CD14-positive monocyte (primary cell): Measurements from ENCODE around the gene MYRF. TPM values are rescaled to one million over a fixed set of nuclear protein-coding genes. Genes with fewer than 3 reads are reported as not detected.

Experiments used
- DNase-seq, 3 donors: peaks; one replicate each; pipeline ENCODE4 v3.0.0-alpha.2; 2011 to 2022
- H2AFZ ChIP-seq: 2 replicates; pipeline ENCODE4 v1.6.0; 2012; ENCODE audit warnings: mild to moderate bottlenecking, low read depth, low read length, inconsistent platforms; ENCODE audit not compliant: insufficient read depth, poor library complexity, severe bottlenecking
- H3K27ac ChIP-seq, 2 donors: 1 replicate in 1 of 2; 2 replicates in 1 of 2; pipeline ENCODE4 v1.5.1; 2012 to 2013; ENCODE audit warnings: low read length in 2 of 2, control low read depth in 1 of 2, inconsistent platforms in 1 of 2, low read depth in 1 of 2, mild to moderate bottlenecking in 1 of 2
- H3K27me3 ChIP-seq, 2 donors: one replicate each; pipeline versions ENCODE4 v1.6.0 to v1.6.1; 2011 to 2013; ENCODE audit warnings: low read length in 2 of 2; ENCODE audit not compliant: control insufficient read depth in 2 of 2, insufficient read depth in 2 of 2
- H3K36me3 ChIP-seq, 2 donors: replicated peaks in 1 of 2; 1 replicate in 1 of 2; 2 replicates in 1 of 2; pipeline versions ENCODE4 v1.5.1 to v1.6.1; 2012 to 2013; ENCODE audit warnings: low read length in 2 of 2, control low read depth in 1 of 2, inconsistent platforms in 1 of 2, mild to moderate bottlenecking in 1 of 2; ENCODE audit not compliant: insufficient read depth in 2 of 2, control insufficient read depth in 1 of 2
- H3K4me1 ChIP-seq, 2 donors: 1 replicate in 1 of 2; 2 replicates in 1 of 2; pipeline versions ENCODE4 v1.5.1 to v1.6.1; 2012 to 2013; ENCODE audit warnings: low read length in 2 of 2, control low read depth in 1 of 2, inconsistent platforms in 1 of 2, mild to moderate bottlenecking in 1 of 2, moderate library complexity in 1 of 2; ENCODE audit not compliant: insufficient read depth in 2 of 2, control insufficient read depth in 1 of 2
- H3K4me2 ChIP-seq: replicated peaks from 2 replicates; pipeline ENCODE3; 2012; ENCODE audit warnings: low read length, moderate library complexity, mild to moderate bottlenecking; ENCODE audit not compliant: poor library complexity, severe bottlenecking; ENCODE audit errors: extremely low read depth
- H3K4me3 ChIP-seq, 3 experiments: fragments of 200-600 bp in 1 of 3; sonication (generic) in 1 of 3; replicated peaks in 1 of 3; 1 replicate in 2 of 3; 2 replicates in 1 of 3; pipeline ENCODE4 v1.5.1; 2011 to 2013; ENCODE audit warnings: low read length in 3 of 3, mild to moderate bottlenecking in 3 of 3, control low read depth in 2 of 3, low read depth in 2 of 3, inconsistent platforms in 1 of 3, moderate library complexity in 1 of 3
- H3K79me2 ChIP-seq: 2 replicates; pipeline ENCODE4 v1.6.0; 2012; ENCODE audit warnings: mild to moderate bottlenecking, control low read depth, inconsistent platforms, low read length, moderate library complexity; ENCODE audit not compliant: insufficient read depth
- H3K9ac ChIP-seq: 2 replicates; pipeline ENCODE4 v1.6.0; 2017; ENCODE audit warnings: low read length, mild to moderate bottlenecking; ENCODE audit not compliant: insufficient read depth, poor library complexity, severe bottlenecking
- H3K9me3 ChIP-seq, 2 donors: replicated peaks in 1 of 2; 1 replicate in 1 of 2; 2 replicates in 1 of 2; pipeline versions ENCODE4 v1.5.1 to v1.6.1; 2012 to 2013; ENCODE audit warnings: low read length in 2 of 2, control low read depth in 1 of 2; ENCODE audit not compliant: control insufficient read depth in 1 of 2, insufficient read depth in 1 of 2
- H4K20me1 ChIP-seq: 2 replicates; pipeline ENCODE4 v1.6.0; 2012; ENCODE audit warnings: mild to moderate bottlenecking, low read length, control low read depth, moderate library complexity; ENCODE audit not compliant: insufficient read depth
- H3K27ac Mint-ChIP-seq, 7 donors: one replicate each; pipeline ENCODE4 v1.8.0; 2020; ENCODE audit warnings: mild to moderate bottlenecking in 7 of 7, mixed read lengths in 7 of 7, moderate library complexity in 6 of 7, inconsistent platforms in 2 of 7
- H3K27me3 Mint-ChIP-seq, 3 donors: one replicate each; pipeline ENCODE4 v1.8.0; 2021 to 2022; ENCODE audit warnings: low read depth in 3 of 3, mild to moderate bottlenecking in 3 of 3, mixed read lengths in 3 of 3, moderate library complexity in 3 of 3, inconsistent platforms in 1 of 3
- H3K36me3 Mint-ChIP-seq, 2 donors: one replicate each; pipeline ENCODE4 v1.8.0; 2020; ENCODE audit warnings: mixed read lengths in 2 of 2, inconsistent platforms in 1 of 2, mild to moderate bottlenecking in 1 of 2
- H3K4me1 Mint-ChIP-seq: one replicate; pipeline ENCODE4 v1.8.0; 2020; ENCODE audit warnings: mild to moderate bottlenecking, mixed read lengths
- H3K4me3 Mint-ChIP-seq, 2 donors: one replicate each; pipeline ENCODE4 v1.8.0; 2020; ENCODE audit warnings: mild to moderate bottlenecking in 2 of 2, mixed read lengths in 2 of 2, moderate library complexity in 1 of 2
- H3K9me3 Mint-ChIP-seq, 7 donors: one replicate each; pipeline ENCODE4 v1.8.0; 2020 to 2022; ENCODE audit warnings: mixed read lengths in 7 of 7, mild to moderate bottlenecking in 6 of 7, moderate library complexity in 6 of 7, inconsistent platforms in 2 of 7
- CTCF ChIP-seq: fragments of 200-600 bp; IDR thresholded peaks from one replicate; pipeline ENCODE4 v1.8.0; 2022; ENCODE audit warnings: antibody characterized with exemption, mild to moderate bottlenecking
- WGBS: methylation state at CpG from one replicate; pipeline ENCODE4 v1.1.5; 2013; ENCODE audit warnings: missing lambda C conversion rate; ENCODE audit not compliant: insufficient coverage; 5-methylcytosine and 5-hydroxymethylcytosine counted together
- intact Hi-C, 2 donors: fragments of 100-400 bp; cut with micrococcal nuclease; formaldehyde crosslinking; loops; one replicate each; pipeline versions ENCODE4 v1.15.0 to v1.15.1; 2023
- polyA plus RNA-seq, 3 donors: library from polyadenylated mRNA; depleted of rRNA in 1 of 3; unstranded in 2 of 3; stranded (reverse) in 1 of 3; fragments of 300-500 nt in 2 of 3; fragments of >200 nt in 1 of 3; fragmentation: Illumina TruSeq in 2 of 3; gene quantifications; 1 replicate in 2 of 3; 2 replicates in 1 of 3; pipeline ENCODE4 v1.2.3, GENCODE V29; 2012 to 2021

Gene MYRF
- polyA plus RNA-seq, 3 donors: 0.18 to 0.19 TPM; not detected in 1

DNA sequence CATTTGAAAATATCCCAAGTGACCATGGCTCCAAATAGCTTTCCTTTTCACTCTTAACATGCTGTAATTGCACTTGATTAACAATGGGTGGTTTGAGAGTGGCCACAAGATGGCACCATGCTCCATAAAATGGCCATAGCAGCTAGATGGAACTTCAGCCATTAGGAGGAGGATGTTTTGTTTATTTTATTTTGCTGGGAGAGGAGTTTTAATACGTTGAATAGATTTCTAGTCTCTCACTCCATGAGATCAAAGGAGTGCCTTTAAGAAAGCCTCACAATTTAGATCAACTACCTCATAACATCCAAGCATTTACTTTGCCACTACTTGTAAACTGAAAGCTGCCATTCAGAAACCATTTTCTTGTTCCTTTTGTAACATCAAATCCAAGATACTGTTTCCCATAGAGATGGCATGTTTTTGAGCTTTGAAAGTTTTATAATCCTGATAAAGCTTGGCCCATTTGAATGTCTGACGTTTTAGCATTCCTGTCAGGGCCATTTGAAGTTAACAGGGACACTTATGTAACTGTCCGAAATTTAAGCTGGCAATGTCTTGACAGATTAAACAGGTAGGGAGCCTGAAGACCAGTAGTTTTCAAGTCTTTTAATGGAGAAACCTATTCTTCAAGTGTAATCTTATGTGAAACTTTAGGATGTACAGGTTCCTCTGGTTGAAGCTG, 45.0 kb downstream of the MYRF start:
- intact Hi-C loops: loop anchor here (2.0 to 5.0 kb wide), 5 partner anchors 35 to 310 kb away; partner anchors contain the start of gene FADS3 (in 1 of the 2)
- Mint-ChIP-seq H3K4me3 (no peak overlapping the region), H3K27me3 (no peaks in the 10 kb centered on the region), H3K36me3 (peaks cover 18 to 35% of the 10 kb centered on the region in 2 donors), H3K9me3 (peaks cover 0 to 3% (median 0%) of the 10 kb centered on the region in 7 donors), H3K27ac (peak overlapping the region in 3 of 7 donors; percentile 35 to 81 (median 62)), H3K4me1 (peaks cover 21% of the 10 kb centered on the region)
- TF ChIP-seq CTCF: peak; percentile 79
- no peak overlapping the region for H3K4me3 ChIP-seq
- H3K4me2 ChIP-seq: no peak overlapping the region
- peaks cover 13 to 43% of the 10 kb centered on the region in 2 donors for H3K36me3 ChIP-seq
- no peaks in the 10 kb centered on the region for H4K20me1 ChIP-seq
- peak overlapping the region in 1 of 2 donors; percentile 30 for H3K27ac ChIP-seq
- peak; percentile 71 to 79 (median 75) for DNase-seq
- 75% methylated on average over 2 of the region's 3 CpGs for WGBS
- H2AFZ ChIP-seq: peak overlapping the region; percentile 38
- no peaks in the 10 kb centered on the region for H3K9me3 ChIP-seq
- no peaks in the 10 kb centered on the region for H3K27me3 ChIP-seq
- peaks cover 70% of the 10 kb centered on the region for H3K79me2 ChIP-seq
- peaks cover 15 to 20% of the 10 kb centered on the region in 2 donors for H3K4me1 ChIP-seq
- no peak overlapping the region for H3K9ac ChIP-seq

DNA sequence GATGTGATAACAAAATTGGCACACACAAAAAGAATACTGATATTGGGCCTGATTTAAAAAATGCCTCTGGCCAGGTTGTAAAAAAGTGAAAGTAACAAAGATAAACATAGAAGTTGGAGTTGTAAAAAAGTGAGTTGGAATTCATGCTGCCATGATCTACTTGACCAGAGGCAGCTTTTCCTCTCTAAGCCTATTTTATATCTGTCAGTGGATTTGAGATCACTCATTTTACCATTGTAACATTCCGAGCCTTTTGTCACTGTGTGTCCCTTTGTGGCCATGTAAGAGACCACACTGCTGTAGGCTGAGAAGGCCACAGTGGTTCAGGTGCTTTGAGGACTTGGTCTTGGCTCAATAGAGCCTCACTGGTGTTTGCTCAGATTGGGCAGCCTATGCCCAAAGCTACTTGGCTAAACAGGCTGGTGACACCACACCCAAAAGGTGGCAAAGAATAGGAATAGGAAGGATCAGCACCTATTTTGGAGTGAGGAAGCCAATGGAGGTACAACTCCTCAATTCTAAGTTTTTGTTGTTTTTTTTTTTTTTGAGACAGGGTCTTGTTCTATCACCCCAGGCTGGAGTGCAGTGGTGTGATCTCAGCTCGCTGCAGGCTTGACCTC, 47.3 kb downstream of the MYRF start:
- H3K27me3 ChIP-seq: no peaks in the 10 kb centered on the region
- peak overlapping the region in 6 of 7 donors; percentile 4 to 81 (median 62) for H3K27ac Mint-ChIP-seq
- H3K9me3 Mint-ChIP-seq: peaks cover 0 to 3% (median 0%) of the 10 kb centered on the region in 7 donors
- peaks cover 39 to 59% of the 10 kb centered on the region in 2 donors for H3K36me3 Mint-ChIP-seq
- H3K9me3 ChIP-seq: no peaks in the 10 kb centered on the region
- H3K79me2 ChIP-seq: peaks cover 47% of the 10 kb centered on the region
- no peak overlapping the region for H3K4me2 ChIP-seq
- no peak for TF ChIP-seq CTCF
- H3K27me3 Mint-ChIP-seq: no peaks in the 10 kb centered on the region
- H2AFZ ChIP-seq: no peak overlapping the region
- no peak for DNase-seq
- H3K4me1 ChIP-seq: peaks cover 4 to 7% of the 10 kb centered on the region in 2 donors
- H4K20me1 ChIP-seq: no peaks in the 10 kb centered on the region
- no peak overlapping the region for H3K4me3 ChIP-seq
- H3K36me3 ChIP-seq: peaks cover 28 to 66% of the 10 kb centered on the region in 2 donors
- H3K4me1 Mint-ChIP-seq: peaks cover 9% of the 10 kb centered on the region
- H3K4me3 Mint-ChIP-seq: no peak overlapping the region
- 86% methylated on average over 1 of the region's 2 CpGs for WGBS
- no peak overlapping the region for H3K9ac ChIP-seq
- H3K27ac ChIP-seq: peak overlapping the region in 1 of 2 donors; percentile 55
- intact Hi-C loops: loop anchor here (2.0 to 10.0 kb wide), 6 partner anchors 33 to 309 kb away; partner anchors contain the start of gene FADS3 (in 1 of the 2)
